B cell (primary cell): ENCODE measurements around the gene PEX11B.

Source experiments
- EZH2 ChIP-seq: IDR thresholded peaks from 2 replicates; pipeline ENCODE4 v1.6.1; 2012; ENCODE audit warnings: borderline replicate concordance, low read depth, mild to moderate bottlenecking, moderate library complexity, low read length; ENCODE audit not compliant: insufficient read depth, poor library complexity, severe bottlenecking
- TF ChIP-seq, protein P1 (sequence below): fragments of 200-600 bp; IDR thresholded peaks from one replicate; pipeline ENCODE4 v1.8.0; 2022; ENCODE audit warnings: antibody characterized with exemption, mild to moderate bottlenecking

DNA sequence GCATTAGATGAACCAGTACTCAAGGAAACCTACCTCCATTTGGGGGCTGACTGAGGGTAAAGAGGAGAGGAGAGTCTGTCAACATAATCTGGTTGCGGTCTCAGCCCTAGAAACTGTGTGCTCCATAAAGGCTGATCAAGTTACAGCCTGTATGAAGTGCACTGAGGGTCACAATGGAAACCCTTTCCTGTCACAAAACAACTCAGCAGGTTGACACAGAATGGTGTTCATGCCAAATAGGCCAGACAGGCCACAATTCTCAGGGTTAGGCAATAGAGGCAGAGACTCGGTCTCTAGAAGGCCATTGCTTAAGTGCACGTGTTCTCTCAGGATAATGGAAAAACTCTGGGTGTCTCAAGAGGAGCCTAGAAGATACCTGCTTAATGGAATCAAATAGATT lies 28.8 kb downstream of the PEX11B start:
- TF ChIP-seq EZH2 = no peak
- TF ChIP-seq, protein P1, sequence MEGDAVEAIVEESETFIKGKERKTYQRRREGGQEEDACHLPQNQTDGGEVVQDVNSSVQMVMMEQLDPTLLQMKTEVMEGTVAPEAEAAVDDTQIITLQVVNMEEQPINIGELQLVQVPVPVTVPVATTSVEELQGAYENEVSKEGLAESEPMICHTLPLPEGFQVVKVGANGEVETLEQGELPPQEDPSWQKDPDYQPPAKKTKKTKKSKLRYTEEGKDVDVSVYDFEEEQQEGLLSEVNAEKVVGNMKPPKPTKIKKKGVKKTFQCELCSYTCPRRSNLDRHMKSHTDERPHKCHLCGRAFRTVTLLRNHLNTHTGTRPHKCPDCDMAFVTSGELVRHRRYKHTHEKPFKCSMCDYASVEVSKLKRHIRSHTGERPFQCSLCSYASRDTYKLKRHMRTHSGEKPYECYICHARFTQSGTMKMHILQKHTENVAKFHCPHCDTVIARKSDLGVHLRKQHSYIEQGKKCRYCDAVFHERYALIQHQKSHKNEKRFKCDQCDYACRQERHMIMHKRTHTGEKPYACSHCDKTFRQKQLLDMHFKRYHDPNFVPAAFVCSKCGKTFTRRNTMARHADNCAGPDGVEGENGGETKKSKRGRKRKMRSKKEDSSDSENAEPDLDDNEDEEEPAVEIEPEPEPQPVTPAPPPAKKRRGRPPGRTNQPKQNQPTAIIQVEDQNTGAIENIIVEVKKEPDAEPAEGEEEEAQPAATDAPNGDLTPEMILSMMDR = no peak
